NCI-H345 treated with DMSO at 0.1 percent for 48 hours (cell line): ENCODE measurements around the gene TUBA3D.
"Not testable (repeated sequence)": the region's sequence is repeated elsewhere in the genome, so short reads cannot be mapped to it uniquely, and the experiment has no call there.

Experiments
- DNase-seq: peaks from one replicate; lab custom pipeline; 2025; ENCODE audit not compliant: unreplicated experiment; lab: John Stamatoyannopoulos, UW

Gene TUBA3D

GRCh38 chr2:131483981-131484820, 8.3 kb downstream of the TUBA3D start:
- not testable (repeated sequence) for DNase-seq

- DNase-seq = not testable (repeated sequence)
Observed at GRCh38 chr2:131484906-131485460, 9.1 kb downstream of the TUBA3D start.

- DNase-seq = not testable (repeated sequence)
Observed at GRCh38 chr2:131486201-131486902, 10.4 kb downstream of the TUBA3D start.

GRCh38 chr2:131488306-131489205, 12.6 kb downstream of the TUBA3D start:
- no peak for DNase-seq

GRCh38 chr2:131490616-131491468, 14.9 kb downstream of the TUBA3D start:
- not testable (repeated sequence) for DNase-seq

- DNase-seq = peak; percentile 17
Observed at GRCh38 chr2:131491469-131491836, 15.5 kb downstream of the TUBA3D start.

GRCh38 chr2:131492015-131492417, 16.1 kb downstream of the TUBA3D start, which contains the start of gene MZT2A:
TSS of gene MZT2A (minus strand) at chr2:131492397. CDS start at chr2:131492376, 21 bp downstream.
- DNase-seq = not testable (repeated sequence)

GRCh38 chr2:131492418-131493198, 16.7 kb downstream of the TUBA3D start:
- peak; percentile 86 for DNase-seq

- DNase-seq = no peak
Observed at GRCh38 chr2:131493199-131493968, 17.5 kb downstream of the TUBA3D start.

GRCh38 chr2:131495506-131495905, 19.6 kb downstream of the TUBA3D start:
- not testable (repeated sequence) for DNase-seq

GRCh38 chr2:131498321-131498973, 22.5 kb downstream of the TUBA3D start:
- not testable (repeated sequence) for DNase-seq

GRCh38 chr2:131503587-131503986, 27.7 kb downstream of the TUBA3D start:
- not testable (repeated sequence) for DNase-seq

GRCh38 chr2:131504082-131504750, 28.3 kb downstream of the TUBA3D start:
- not testable (repeated sequence) for DNase-seq

- DNase-seq = no peak
Observed at GRCh38 chr2:131509615-131510014, 33.7 kb downstream of the TUBA3D start.

GRCh38 chr2:131511291-131511968, 35.5 kb downstream of the TUBA3D start:
- DNase-seq = not testable (repeated sequence)
